GM18526 (cell line): ENCODE data around the gene TPD52L2.

ENCODE experiments used
- POLR2A ChIP-seq: IDR thresholded peaks from 3 replicates; pipeline ENCODE4 v1.6.1; 2011; ENCODE audit not compliant: insufficient read length; ENCODE audit errors: extremely low read depth

The TPD52L2 gene

DNA sequence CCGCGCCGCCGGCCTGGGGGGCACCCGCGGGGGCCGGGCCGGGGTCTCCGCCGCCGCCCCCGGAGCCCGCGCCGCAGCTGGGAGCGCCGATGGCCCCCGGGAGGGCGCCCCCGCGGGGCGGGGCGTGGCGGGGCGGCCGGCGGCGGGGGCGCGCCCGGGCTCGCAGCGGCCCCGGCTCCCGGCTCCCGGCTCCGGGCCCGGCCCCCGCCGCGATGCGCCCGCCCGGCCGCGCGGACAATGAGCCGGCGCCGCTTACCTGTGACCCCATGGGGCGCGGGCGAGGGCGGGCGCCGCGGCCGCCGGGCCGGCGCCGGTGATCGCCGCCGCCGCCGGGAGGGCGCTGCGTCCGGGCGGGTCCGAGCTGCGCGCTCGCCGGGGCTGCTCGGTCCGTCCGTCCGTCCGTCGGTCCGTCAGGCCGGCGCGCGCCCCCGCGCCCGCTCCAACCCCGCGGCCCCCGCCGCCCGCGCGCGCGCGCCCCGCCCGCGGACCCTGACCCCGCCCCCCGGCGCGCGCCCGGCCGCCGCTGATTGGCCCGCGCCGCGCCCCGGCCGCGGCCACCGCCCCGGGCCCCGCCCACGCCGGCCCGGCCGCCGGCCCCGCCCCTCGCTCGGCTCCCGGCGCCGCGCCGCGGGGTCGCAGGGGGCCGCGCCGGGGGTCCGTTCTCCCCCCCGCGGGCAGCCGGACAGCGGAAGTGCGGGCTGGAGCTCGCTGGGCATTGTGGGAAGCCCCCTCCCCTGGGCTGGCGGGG is 34.1 kb upstream of the TPD52L2 start, which contains the start of gene ZBTB46:
Gene ZBTB46, minus strand, starts transcription at position 424 of the 748 bp plus-strand sequence. CDS start 40,507 bp downstream, outside the sequence.
- no peak for TF ChIP-seq POLR2A

DNA sequence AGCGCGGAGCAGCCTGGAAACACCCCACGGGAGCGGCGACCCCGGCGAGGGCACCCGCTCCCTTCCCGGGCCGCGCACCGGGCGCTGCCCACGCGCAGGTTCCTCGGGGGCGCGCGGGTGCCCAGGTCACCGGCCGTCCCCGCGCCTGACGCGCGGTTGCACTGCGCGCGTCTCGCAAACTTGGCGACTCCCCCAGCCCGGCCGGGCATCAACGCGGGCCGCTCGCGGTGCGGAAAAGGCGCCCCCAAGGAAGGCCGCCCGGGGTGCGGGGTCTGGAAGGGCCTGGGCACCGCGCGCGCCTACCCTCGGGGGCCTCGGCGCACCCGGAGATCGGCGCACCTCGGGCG is 33.5 kb upstream of the TPD52L2 start:
- no peak for TF ChIP-seq POLR2A

DNA sequence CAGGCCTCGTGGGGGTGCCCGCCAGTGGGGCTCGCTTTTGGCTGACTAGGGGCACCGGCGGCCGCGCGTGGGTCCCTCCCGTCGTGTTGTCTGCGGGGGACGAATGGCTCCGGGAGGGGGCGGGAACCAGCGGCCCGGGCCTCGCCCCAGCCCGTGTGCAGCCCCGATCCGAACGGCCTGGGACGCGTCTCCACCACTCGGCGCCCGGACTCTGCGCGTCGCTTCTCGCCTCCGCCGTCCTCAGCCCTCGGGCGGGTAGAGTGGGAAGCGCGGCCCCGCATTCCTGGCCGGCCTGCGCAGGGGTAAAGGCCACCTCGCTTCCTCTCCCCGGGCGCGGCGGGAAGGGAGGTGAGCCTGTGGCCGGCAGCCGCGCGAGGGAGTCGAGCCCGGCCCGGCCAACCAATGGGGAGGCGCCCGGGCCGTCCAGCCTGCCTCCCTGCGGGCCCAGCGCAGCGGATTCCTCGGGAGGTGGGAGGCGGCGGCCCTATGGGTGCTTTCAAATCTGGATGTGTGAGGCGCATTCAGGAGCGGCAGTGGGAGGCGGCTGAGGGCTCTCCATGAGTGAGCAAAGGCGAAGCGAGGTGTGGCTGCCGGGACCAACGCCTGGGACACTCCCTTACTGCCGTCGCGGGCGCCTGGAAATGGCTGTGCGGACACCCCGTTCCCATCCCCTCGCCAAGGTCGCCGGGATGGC is 32.9 kb upstream of the TPD52L2 start:
- TF ChIP-seq POLR2A: no peak

DNA sequence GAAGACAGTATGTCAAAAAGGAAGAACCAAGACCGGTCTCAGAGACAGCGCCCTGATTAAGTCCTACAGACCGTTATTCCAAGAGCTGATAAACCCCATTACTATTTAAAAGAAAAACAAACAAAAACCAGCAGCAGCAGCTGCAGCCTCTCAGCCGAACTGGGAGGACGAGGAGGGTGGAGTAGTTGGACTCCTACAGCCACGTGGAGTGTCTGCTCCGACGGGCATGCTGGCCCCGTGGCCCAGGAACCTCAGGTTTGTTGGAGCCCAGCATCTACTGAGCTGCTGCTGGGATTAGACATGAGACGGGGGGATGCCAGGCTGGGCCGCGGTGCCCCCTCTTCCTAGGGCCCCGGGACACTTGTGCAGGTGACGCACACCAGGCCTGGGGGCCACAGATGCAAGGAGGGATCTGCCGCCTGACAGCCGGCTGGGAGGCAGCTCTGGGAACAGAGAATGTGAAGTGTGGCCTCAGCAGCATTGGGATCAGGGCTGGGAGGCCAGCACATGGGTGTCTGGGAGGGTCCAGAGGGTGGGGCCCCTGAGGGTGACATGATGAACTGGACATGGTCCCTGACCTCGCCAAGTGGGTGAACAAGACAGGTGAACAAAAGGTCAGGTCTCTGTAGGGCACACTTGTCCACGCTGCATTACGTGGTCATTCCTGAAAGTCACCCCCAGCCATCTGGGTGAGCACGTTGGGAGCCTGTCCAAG is 31.1 kb upstream of the TPD52L2 start:
- TF ChIP-seq POLR2A: no peak

DNA sequence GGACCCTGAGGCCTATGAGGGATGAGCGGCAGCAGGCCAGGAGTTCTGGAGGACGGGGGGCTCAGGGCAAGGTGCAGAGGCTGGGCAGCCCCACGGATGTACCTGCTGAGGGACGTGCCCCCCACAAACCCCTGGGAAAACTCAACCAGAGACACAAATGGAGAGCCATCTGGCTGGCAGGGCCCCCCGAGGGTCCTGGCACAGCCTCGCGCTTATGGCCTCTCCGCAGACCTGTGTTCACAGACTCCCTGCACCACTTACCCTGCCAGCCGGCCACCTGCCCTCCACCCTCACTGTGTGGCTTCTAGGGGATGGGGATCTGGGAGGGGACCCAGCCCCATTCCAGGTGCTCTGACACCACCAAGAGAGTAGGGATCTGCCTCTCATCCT is 30.6 kb upstream of the TPD52L2 start:
- TF ChIP-seq POLR2A: no peak

DNA sequence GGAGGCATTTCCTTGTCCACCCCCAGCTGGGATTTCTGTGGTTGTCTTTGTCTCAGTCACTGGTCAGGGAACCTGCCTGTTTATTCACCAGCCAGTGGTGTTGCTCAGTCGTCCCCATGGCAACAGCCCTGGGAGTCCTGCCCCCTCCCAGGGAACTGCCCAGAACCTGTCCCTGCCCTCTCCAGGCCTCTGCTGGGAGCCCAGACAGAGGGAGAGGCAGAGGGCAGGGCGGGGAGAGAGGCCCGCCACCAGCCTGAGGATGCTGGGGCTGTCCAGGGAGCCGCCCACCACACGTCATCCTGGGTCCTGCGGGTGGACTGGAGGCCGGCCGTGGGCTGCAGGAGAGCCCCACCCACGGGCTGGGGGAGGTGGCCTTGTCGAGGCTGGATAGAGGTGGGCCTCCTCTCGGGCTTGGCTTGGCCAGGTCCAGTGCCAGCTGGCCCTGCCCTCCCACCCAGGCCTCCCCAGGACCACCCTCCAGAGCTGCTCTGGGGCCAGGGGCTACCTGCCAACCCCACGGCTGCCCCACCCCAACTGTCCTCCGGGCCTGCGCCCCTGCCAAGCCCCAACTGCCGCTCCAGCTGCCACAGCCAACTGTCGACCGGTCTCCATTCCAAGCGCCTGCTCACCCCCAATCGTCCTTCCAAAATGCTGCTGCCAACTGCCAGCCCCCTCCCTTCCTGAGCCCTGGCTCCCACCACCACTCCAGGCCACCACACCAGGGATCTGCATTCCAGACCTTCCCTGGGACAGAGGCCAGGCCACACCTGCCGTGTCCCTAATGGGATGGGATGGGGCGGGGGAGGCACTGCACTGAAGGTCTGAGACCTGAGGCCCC is 29.8 kb upstream of the TPD52L2 start:
- no peak for TF ChIP-seq POLR2A

DNA sequence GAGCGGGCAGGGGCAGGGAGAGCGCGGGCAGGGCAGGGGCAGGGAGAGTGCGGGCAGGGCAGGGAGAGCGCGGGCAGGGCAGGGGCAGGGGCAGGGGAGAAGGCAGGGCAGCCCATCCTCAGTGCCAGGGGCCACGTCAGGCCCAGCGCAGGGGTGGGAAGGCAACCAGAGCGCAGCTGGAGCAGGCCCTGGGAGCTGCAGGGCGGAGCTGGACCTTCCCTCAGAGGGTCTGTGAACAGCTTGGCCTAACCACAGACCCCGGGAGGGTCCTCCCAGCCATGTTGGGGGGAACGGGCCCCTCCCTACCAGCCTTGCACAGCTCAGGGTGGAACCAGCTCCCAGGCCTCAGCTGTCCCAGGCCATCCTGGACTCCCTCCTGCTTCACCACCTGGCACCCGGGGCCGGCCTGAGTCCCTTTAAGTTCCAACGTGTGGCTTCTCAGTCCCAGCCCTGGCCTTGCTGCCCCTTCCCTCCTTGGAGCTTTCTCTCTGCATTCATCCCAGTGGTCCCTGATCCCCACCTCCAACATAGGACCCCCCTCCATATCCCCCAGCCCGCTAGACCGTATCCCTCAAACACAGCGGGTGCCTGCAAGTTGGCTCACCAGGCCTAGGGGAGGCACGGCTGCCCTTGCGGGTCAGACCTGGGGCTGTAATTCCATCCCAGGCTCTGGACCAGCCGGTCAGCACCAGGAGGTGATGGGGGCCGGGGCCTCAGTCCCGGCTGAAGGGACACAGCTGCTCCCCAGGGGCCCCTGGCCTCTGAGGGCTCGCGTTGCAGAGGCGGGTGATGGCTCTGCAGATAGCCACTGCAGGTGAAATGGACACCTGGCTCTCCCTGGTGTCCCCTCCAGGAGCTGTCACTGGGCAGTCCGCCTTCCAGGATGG is 28.4 kb upstream of the TPD52L2 start:
- no peak for TF ChIP-seq POLR2A

DNA sequence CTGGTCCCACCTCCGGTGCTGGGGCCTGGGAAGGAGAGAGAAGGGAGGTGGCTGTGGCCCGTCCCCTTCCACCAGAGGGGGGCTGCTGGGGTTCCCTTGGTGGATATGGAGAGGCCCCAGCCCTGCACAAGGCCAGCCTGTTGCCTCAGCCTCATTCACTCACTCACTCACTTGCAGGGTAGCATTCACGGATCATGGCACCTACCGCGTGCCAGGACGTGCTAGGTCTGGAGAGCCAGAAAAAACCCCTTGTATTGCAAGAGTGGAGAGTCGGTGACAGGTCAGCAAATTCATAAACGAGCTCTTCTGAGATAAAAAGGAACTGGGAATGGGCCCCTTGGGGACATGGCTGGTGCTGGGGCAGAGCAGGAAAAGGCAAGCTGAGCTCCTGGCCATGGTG is 27.6 kb upstream of the TPD52L2 start:
- TF ChIP-seq POLR2A: no peak

DNA sequence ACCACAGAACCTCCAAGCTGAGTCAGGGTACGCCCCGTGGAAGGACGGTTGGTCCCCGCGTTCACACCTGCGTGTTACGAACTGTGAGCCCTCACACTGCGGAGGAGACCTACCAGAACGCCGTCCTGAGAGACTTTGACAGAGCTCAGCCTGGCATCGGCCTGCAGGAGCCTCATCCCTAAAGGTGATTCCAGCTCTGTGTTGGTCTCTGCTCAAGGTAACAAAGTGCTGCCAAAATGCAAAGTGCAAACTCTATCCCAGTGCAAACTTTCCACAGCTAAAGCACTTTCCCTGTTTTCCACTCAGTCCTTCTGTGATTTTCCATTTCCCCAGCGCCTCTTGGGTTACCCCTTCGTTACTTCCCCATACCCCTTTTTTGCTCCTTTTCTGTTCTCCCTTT is 25.4 kb upstream of the TPD52L2 start:
- no peak for TF ChIP-seq POLR2A

DNA sequence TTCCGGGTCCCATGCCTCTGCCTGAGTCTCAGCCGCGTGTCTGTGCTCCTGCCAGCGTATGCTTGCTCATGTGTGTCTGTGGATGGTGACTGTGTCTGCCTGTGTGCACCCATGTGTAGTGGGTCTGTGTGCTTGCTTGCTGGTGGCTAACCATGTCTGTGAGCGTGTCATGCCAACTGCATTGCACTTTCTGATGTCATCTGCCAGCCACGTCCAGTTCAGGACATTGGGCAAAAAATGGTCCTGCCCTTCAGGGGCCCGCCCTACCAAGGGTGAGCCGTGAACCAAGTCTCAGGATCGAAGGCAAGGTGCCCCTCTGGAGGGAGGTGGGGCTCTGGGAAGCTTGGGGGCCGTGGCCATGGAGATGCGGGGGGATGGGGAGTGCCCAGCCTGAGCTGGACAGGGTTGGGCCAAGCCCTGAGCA is 24.7 kb upstream of the TPD52L2 start:
- no peak for TF ChIP-seq POLR2A

DNA sequence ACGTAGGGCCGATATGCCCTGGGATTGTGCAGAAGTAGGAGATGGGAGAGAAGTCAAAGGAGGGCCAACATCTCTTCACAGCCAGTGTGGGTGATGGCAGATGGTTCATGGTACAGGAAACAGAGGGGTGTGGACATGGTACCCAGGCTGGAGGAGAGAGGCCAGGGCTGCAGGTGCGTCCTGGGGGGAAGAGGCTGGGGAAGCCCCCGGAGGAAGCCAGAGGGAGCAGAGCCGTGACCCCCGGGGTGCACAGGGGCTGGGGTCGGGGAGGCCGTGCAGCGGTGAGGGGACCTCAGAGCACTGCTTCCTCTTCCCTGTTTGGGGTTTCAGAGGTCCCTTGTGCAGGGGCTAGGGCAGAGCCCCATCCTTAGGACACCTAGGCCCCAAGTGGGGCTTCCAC is 22.8 kb upstream of the TPD52L2 start:
- no peak for TF ChIP-seq POLR2A

DNA sequence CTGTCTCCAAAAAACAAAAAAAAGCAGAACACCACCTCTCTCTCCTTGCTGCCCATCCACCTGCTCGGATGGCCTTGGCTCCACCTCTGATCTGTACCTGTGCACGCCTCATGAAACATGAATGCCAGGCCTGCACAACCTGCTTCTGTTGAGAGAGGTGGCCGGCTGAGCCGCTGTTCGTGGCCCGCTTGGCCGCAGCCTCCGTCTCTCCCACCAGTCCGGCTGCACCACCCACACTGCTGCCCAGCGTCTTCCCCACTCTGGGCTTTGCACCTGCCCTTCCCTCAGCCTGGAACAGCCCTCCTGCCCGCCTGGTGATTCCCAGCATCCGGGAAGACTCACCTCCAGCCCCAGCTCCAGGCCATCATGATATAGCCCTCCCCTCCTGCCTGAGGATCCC is 21.8 kb upstream of the TPD52L2 start:
- no peak for TF ChIP-seq POLR2A

DNA sequence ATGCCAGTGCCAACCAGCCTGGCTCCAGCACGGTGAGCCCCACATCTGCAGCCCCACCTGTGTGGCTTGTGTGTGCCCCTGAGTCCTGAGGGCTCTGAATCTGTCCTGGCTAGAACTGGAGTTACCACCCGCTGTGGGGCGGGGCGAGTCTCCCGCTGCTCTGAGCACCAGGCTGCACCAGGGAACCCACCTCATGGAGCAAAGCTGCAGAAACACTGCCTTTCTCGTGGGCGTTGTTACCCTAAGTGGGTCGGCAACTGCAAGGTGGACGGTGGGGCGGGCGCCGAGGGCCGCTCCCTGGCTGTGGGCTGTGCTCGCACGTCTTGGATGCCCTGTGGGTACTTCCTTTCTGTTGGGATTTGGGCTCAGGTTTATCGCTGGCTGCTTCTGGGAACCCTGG is 21.3 kb upstream of the TPD52L2 start:
- no peak for TF ChIP-seq POLR2A

DNA sequence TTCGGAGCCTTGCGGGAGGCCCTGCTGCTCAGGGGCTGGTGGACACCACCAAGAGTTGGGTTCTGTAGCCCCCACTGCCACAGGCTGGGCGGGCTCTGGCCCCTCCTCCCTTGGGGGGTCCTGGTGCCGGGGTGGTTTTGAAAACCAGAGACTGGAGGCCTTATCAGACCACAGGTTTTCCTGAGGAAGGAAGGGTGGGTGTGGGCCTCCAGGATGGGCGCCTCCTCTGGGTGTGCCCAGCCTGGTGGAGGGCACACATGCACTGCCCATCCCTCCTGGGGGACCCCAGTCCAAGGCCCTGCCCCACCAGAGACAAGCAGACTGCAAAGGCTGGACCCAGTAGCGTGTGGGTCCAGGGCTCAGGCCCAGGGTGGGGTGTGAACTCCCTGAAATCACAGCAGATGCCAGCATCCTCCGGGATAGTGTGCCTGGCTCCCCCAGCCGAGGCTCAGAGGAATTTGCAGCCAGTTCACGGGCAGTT is 20.5 kb upstream of the TPD52L2 start:
- no peak for TF ChIP-seq POLR2A

DNA sequence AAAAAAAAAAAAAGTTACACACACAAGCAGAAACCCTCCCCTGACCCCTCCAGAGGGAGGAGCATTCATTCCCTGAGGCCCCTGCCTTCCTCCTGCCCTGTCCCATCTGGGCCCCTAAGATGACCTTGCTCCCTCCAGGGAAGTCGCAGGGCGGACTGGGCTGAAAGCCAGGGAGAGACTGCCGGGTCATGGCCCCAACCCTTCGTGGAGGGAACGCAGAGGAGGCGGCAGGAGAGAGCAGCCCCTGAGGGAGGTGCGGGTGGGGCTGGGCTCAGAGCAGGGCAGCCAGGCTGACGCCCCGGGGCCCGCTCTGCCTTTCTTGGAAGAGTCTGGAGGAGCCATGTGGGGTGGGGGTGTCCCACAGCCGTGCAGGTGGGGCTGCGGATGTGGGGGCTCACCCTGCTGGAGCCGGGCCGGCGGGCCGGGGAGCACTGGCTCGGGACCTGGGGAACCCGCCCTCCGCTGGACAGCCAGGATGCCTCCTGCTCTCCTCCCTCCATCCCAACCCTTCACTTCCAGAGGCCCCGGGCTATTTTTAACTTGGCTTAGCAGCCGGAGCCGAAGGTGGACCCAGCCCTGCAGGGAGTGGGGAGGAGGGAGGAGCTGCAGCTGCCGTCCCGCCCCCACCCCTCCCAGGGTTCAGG is 18.8 kb upstream of the TPD52L2 start:
- no peak for TF ChIP-seq POLR2A
